Astrocyte of the spinal cord (primary cell): ENCODE data around the gene KIF15.

Experiments used
- DNase-seq: peaks from one replicate; pipeline ENCODE4 v3.0.0; 2011; ENCODE audit warnings: low read depth, low spot score
- H3K4me3 ChIP-seq: 2 replicates; pipeline ENCODE4 v1.5.1; 2011; ENCODE audit warnings: low read depth, mild to moderate bottlenecking, low read length, moderate library complexity
- CTCF ChIP-seq: IDR thresholded peaks from 2 replicates; pipeline ENCODE4 v1.5.1; 2012; ENCODE audit warnings: low read depth, mild to moderate bottlenecking, low read length, inconsistent platforms
- in situ Hi-C: cut with HindIII; loops from 2 replicates; pipeline ENCODE4 v1.10.0; 2017; ENCODE audit warnings: low sequenced_read_pairs

KIF15 gene

GRCh38 chr3:44899683-44900367 is 138.2 kb downstream of the KIF15 start:
- no peak for DNase-seq
- no peak overlapping the region for H3K4me3 ChIP-seq
- in situ Hi-C loops: no loop called here
- no peak for TF ChIP-seq CTCF

GRCh38 chr3:44902628-44903027 is 141.0 kb downstream of the KIF15 start:
- no peak for TF ChIP-seq CTCF
- no peak for DNase-seq
- H3K4me3 ChIP-seq: no peak overlapping the region
- in situ Hi-C loops: no loop called here
